ENCODE data around the gene SYT7.

Gene SYT7

GRCh38 chr11:61524963-61525587 lies 55.8 kb downstream of the SYT7 start:
- no peaks in the 10 kb centered on the region for H3K79me2 ChIP-seq (ENCODE audit: low read length)
- H3K36me3 ChIP-seq (replicated peaks; ENCODE audit: insufficient read depth, low read length) = no peaks in the 10 kb centered on the region
- DNase-seq = no peak
- H3K27ac ChIP-seq (ENCODE audit: low read length) = no peak overlapping the region
- H3K4me1 ChIP-seq (ENCODE audit: low read length) = no peaks in the 10 kb centered on the region
- no peak overlapping the region for H3K4me2 ChIP-seq (ENCODE audit: low read depth, low read length)
- no peaks in the 10 kb centered on the region for H3F3A ChIP-seq (ENCODE audit: insufficient read depth, low read length)
- H2AFZ ChIP-seq (ENCODE audit: low read length) = no peak overlapping the region
- no peak overlapping the region for H3K4me3 ChIP-seq (ENCODE audit: low read length)
- H3K27me3 ChIP-seq (replicated peaks; ENCODE audit: insufficient read depth, low read length) = peaks cover 100% of the 10 kb centered on the region
- no peak for TF ChIP-seq CTCF (IDR thresholded peaks at IDR 0.05; ENCODE audit: low read length)
- TF ChIP-seq EZH2phosphoT487 (IDR thresholded peaks at IDR 0.05; ENCODE audit: low read length) = no peak
- no peak for TF ChIP-seq EZH2 (optimal IDR thresholded peaks at IDR 0.05; ENCODE audit: low read depth, low read length)
- no peaks in the 10 kb centered on the region for H3K9me3 ChIP-seq (replicated peaks; ENCODE audit: insufficient read depth, low read length)
- no peak overlapping the region for H3K9ac ChIP-seq (ENCODE audit: low read length)
- H4K20me1 ChIP-seq (ENCODE audit: insufficient read depth, low read length) = no peaks in the 10 kb centered on the region
- H3K9me2 ChIP-seq (replicated peaks; ENCODE audit: insufficient read depth, low read length) = no peaks in the 10 kb centered on the region

- H3K36me3 ChIP-seq (replicated peaks; ENCODE audit: insufficient read depth, low read length) = no peaks in the 10 kb centered on the region
- no peak for DNase-seq
- no peaks in the 10 kb centered on the region for H3K9me3 ChIP-seq (replicated peaks; ENCODE audit: insufficient read depth, low read length)
- H3K4me3 ChIP-seq (ENCODE audit: low read length) = no peak overlapping the region
- no peaks in the 10 kb centered on the region for H4K20me1 ChIP-seq (ENCODE audit: insufficient read depth, low read length)
- peaks cover 97% of the 10 kb centered on the region for H3K27me3 ChIP-seq (replicated peaks; ENCODE audit: insufficient read depth, low read length)
- H3F3A ChIP-seq (ENCODE audit: insufficient read depth, low read length) = no peaks in the 10 kb centered on the region
- no peaks in the 10 kb centered on the region for H3K4me1 ChIP-seq (ENCODE audit: low read length)
- H3K9me2 ChIP-seq (replicated peaks; ENCODE audit: insufficient read depth, low read length) = no peaks in the 10 kb centered on the region
- H2AFZ ChIP-seq (ENCODE audit: low read length) = no peak overlapping the region
- no peak overlapping the region for H3K27ac ChIP-seq (ENCODE audit: low read length)
- no peaks in the 10 kb centered on the region for H3K79me2 ChIP-seq (ENCODE audit: low read length)
- TF ChIP-seq EZH2 (optimal IDR thresholded peaks at IDR 0.05; ENCODE audit: low read depth, low read length) = peak; percentile 66
- no peak for TF ChIP-seq EZH2phosphoT487 (IDR thresholded peaks at IDR 0.05; ENCODE audit: low read length)
- no peak overlapping the region for H3K4me2 ChIP-seq (ENCODE audit: low read depth, low read length)
- H3K9ac ChIP-seq (ENCODE audit: low read length) = no peak overlapping the region
These were observed 56.4 kb downstream of the SYT7 start for GRCh38 chr11:61524446-61524845.

- Histone ChIP-seq H3K9me2 (replicated peaks; ENCODE audit: insufficient read depth, low read length) (no peaks in the 10 kb centered on the region), H3K9me3 (replicated peaks; ENCODE audit: insufficient read depth, low read length) (no peaks in the 10 kb centered on the region), H3K79me2 (ENCODE audit: low read length) (no peaks in the 10 kb centered on the region), H3K4me2 (ENCODE audit: low read depth, low read length) (no peak overlapping the region), H2AFZ (ENCODE audit: low read length) (no peak overlapping the region), H3K36me3 (replicated peaks; ENCODE audit: insufficient read depth, low read length) (no peaks in the 10 kb centered on the region), H3K4me3 (ENCODE audit: low read length) (no peak overlapping the region), H3K27me3 (replicated peaks; ENCODE audit: insufficient read depth, low read length) (peaks cover 97% of the 10 kb centered on the region), H3K27ac (ENCODE audit: low read length) (no peak overlapping the region), H4K20me1 (ENCODE audit: insufficient read depth, low read length) (no peaks in the 10 kb centered on the region), H3F3A (ENCODE audit: insufficient read depth, low read length) (no peaks in the 10 kb centered on the region), H3K4me1 (ENCODE audit: low read length) (no peaks in the 10 kb centered on the region), H3K9ac (ENCODE audit: low read length) (no peak overlapping the region)
- DNase-seq = no peak
- TF ChIP-seq CTCF (IDR thresholded peaks at IDR 0.05; ENCODE audit: low read length) (no peak), EZH2 (optimal IDR thresholded peaks at IDR 0.05; ENCODE audit: low read depth, low read length) (no peak), EZH2phosphoT487 (IDR thresholded peaks at IDR 0.05; ENCODE audit: low read length) (no peak)
These were observed 58.0 kb downstream of the SYT7 start for GRCh38 chr11:61522881-61523280.

Measured in MM.1S (cell line).